ELF-1 (cell line): ENCODE data around the gene SDSL.
A peak's percentile ranks its signal among the peaks of the same experiment; 100 is the strongest.

Experiments used
- DNase-seq: peaks from one replicate; pipeline ENCODE4 v3.0.0-alpha.2; 2016; ENCODE audit warnings: low read depth, low spot score

The SDSL gene

DNA sequence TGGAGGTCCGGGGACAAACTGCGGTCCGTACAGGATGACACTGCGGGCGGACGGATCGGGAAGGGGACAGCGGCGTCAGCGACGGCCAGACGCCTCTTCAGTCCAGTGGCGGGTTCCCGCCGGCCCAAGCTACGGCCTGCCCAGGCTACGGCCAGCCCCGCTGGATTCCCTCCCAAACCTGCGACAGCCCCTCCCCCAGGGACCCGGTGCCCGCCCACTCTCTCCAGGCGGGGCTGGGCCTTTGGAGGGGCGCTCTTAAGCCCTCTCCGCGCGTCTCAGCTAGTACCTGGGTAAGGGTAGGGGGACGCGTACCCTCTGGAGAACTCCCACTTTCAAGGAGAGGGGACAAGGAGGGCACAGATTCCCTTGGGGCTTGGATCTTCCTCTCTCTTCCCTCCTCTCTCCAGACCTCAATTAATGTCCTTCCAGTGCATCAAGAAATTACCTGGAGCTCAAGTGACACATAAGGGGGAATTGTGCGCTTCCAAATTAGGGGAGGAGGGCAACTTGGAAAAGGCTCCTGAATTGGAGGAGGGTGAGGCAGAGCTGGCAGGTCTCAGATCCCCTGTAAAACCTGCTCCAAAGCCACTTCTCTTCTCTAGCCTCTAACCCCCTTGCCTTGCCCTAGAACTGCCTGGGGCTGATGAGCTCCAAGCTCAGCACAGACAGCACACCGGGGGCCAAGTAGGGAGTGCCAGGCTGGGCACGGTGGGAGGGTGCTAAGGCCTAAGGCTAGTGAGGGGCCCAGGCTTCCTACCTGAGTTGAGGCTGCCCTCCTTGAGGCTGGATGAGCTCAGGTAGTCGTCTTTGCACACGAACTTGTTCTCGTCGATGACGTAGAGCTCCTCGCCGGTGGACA, 46.4 kb downstream of the SDSL start:
- DNase-seq: peak; percentile 64

DNA sequence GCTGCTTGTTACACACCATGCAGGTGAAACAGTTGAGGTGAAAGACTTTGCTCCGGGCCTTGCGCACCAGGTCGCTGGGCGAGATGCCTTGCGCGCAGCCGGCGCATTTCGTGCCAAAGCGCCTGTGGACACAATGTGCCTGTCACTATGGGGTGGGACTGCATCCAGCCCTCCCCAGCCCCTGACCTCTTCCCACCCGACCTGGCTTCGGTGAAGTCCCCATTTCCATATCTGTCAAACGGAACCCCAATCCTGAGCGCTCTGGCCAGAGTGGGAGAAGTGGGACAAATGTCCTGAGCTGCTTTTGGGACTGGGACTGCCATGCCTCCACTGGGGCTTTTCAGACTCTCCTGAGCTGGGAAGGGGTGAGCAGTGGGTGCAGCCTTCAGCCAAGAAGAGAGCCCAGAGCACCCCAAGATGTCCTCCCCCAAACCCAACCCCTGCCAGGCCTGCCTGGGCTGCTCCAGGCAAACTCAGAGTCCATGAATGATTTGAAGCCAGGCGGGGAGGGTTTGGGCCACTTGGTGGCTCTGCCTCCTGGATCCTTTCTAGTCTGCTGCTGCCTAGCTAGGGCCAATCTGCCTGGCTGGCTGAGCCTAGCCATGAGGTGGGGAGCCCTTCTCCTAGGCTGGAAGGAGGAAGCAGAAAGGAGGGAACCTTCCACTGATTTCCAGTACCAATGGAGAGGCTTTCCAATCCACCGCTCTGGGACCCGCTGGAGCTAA, 47.2 kb downstream of the SDSL start:
- DNase-seq: no peak

DNA sequence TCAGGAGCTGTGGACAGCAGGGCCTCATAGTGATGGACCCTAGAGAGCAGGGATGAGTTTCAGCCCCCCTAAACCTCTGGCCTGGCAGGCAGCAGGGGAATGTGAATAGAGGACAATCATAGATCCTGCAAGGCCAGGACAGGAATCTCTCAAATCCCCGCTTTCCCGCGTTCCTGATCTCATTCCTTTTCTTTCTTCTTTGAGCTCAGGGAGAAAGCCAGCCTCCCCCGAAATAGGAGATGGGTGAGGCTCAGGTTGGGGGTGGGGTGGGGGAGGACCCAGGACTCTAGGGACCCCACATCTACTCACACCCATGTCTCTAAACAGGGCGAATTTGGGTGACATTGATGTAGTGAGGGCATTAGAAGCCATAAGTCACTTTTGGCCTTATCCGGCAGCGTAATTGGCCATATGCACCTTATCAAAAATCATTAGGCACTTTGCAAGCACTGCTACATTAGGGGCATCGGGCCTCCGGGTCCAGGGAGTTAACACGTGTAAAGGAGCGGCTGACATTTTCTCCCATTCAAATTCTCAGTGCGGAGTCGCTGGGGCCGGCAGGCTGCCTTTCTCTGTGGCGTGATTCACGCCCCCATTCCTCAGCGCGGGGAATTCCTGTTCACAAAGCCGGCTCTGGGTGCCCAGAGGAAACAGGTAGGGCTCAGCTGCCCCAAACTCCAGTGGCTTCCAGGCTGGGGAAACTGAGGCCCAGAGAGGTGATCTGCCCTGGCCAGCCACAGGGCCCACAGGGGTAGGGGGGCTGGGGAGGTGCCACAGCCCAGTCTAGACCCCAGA, 48.0 kb downstream of the SDSL start:
- DNase-seq: no peak

DNA sequence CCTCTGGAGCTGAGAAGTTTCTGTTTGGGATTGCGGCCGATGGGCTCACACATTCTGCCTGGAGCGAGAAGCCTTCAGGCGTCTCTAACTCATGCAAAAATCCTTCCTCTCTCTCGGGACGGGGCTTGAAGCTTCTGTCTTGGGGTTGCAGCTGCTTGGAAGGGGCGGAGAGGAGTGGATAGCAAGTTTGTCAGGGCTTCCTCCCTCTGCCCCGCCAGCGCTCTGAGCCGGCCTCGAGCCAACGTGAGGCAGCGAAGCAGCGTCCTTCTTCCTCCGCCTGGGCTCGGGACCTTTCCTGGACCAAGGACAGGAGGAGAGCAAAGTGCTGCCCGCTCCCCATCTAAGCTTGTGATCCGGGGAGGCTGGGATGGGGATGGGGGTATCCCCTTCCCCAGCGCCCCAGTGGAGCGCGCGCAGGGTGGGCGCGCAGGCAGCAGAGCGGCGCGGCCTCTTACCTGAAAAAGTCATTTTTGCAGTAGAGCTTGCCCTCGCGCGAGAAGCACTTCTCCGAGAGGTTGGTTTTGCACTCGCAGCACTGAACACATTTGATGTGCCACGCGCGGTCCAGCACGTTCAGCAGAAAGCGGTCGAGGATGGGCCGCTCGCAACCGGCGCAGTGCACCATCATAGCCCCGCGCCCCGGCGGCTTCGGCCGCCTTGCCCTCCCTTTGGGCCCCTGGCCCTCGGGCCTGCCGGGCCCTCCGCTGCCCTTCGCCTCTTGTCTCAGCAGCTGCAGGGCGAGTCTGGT, 48.9 kb downstream of the SDSL start:
- peak; percentile 65 for DNase-seq

DNA sequence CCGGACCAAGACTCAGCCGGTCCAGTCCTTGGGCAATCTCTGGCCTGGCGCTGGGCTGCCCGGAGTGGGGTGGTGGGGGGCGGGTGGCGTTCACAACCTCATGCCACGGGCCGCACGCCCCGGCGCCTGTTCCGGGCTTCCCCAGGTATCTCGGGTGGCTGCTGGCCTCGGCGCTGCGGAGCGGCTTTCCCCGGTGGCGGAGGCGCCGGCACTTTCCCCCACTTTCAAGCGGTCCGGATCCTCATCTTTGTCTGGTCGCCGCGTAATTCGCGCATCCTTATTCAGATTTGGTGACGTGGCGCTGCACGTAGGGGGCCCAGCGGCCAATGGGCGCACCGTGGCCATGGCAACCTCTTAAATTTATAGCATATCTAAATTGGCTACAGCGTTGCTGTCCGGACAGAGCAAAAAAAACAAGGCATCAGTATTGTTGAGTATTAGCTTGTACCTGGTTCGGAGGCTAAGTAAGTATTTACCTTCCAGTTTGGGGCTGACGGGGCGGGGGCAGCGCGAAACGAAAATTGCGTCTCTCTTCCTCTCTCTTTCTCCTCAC, 49.5 kb downstream of the SDSL start, which contains the start of gene LHX5:
LHX5 (minus strand) TSS at position 253 of the 553 bp plus-strand sequence. CDS start 373 bp downstream, outside the sequence.
- peak; percentile 52 for DNase-seq

DNA sequence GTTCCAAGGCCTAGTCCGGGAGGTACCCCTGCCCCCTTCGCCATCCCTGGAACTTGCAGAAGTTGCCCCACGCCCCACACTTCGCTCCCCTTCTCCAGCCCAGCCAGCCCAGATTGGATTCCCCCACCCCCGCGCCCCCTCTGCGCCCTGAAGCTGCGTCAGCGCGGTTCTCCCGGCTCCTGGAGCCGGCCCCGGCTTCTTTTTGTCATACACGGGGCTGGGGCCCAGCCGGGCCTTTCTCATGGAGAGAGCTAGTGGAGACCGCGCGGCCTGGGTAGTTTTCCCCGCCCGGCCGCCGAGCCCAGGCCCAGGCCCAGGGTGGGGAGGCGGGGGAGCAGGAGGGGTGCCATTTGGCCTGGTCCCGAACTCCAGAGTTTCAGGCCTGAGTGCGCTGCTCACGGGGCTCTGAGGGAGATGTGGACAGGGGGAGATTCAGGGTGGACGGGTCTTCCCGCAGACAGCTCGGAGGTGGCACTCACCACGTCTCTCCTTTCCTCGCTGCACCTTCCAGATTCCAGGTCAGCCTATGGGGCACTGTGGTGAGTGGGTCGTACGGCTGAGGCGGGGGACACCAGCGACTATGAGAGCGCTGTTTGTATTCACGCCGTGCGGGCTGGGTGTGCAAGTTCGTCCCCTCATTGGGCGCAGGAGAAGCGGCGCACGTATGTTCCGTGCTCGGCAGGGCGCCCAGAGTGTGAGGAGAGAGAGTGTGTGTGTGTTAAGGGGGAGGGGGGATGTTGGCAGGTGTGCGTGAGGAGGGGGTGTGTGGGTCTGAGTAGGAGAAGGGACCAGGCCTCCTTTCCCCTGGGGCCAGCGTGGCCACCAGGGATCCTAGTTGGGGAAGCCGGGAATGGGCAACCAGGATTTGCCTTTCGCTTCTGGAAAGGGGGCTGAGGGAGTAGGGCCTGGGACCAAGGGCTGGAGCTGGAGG, 50.3 kb downstream of the SDSL start:
- no peak for DNase-seq

DNA sequence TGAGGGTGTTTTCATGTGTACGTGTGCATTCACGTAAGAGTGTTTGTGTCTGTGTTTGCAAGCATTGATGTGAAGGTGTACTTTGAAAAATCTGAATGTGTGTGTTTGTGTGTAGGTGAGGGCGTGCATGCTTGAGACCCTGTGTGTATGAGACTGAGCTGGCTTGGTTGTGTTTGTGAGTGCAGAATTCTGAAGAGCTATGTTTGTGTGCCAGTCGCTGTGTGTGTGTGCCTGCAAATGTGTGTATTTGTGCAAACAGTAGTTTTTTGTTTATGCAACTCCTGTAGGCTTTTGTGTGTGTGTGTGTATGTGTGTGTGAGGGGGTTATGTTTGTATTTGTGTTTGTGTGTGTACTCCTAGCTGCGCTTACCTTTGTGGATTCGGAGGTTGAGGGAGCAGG, 51.2 kb downstream of the SDSL start:
- DNase-seq: no peak

DNA sequence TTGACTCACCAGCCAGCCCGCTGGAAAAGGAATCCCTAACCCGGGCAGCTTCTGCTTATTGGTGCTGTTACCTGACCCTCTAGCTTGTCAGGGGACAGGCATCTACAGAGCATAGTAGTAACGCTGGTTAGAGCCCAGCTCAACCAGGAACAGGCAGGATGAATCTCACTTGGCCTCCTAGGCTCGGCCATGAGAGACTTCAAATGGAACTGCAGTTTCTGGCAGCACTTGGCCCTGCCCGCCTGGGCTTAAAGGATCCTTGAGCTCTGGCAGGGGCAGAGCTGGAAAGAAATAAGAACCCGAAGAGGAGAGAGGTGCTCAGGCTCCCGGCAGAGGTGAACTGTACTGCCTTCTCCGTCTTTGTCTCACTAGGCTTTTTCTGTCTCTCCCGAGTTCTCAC, 51.8 kb downstream of the SDSL start:
- DNase-seq: peak; percentile 71

DNA sequence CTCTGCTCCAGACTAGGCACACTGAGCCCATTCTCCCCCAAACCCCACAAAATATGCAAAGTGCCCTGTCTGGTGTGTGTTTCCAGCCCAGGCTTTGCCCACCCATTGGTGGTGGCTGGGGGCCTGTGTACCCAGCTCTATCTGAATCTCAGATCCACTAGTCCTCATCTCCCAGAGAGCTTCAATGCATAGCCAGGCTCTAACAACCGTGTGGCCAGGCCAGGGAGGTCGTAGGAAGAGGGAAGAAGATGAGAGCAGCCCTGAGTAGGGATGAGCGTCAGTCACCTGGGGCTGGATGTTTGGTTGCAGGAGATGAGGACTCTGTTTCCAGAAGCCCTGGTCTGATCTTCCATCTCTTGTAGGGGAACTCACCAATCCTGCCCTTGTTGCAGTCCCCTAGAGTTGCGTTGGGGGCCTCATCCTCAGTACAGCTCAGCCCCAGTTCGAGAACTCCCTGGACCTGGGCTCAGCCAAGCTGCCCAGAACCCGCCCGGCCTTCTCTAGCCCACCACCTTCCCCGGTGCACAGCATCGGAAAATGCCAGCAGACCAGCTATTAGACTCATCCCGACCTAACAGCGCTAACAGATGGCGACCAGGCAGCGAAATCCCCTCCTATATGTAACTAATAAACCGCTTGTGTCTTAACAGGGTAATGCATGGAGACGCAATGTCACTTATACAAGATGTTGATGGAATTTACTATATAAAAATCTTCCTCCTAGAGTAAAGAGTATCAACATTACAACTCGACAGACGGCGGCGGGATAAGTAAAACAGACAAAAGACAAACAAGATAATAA, 52.7 kb downstream of the SDSL start:
- no peak for DNase-seq

DNA sequence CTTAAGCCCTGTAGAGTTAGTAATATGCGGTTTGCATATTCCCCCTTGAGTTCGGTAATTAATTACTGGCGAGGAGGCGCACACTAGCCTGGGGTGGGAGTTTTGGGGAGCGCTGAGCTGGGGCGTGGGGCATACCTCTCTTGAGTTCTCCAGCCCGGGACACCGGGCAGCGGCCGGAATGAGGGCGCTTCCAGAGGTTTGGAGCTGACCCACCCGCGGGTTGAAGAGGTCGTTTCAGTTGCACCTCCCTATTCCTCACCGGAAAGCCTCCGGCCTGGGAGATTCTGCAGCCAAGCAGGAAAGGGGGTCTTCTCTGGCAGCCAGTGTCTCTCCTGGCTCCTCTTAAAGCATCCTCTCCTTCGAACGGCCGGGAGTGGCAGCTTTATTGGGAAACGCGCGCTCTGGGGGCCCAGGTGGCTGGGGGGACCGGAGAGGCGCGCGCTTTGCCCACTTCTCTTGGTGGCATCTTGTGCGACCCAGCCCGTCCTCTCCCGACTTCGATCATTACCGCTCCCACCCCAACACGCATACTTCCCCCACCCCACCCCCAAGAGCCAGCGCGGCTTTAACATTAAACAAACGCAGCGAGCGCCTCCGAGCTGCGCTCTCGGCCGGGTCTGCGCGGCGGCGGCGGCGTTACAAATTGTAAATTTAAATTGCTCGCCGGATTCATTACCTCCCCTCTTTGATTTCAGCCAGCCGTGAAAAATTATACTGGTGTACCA, 53.4 kb downstream of the SDSL start:
- DNase-seq: no peak

DNA sequence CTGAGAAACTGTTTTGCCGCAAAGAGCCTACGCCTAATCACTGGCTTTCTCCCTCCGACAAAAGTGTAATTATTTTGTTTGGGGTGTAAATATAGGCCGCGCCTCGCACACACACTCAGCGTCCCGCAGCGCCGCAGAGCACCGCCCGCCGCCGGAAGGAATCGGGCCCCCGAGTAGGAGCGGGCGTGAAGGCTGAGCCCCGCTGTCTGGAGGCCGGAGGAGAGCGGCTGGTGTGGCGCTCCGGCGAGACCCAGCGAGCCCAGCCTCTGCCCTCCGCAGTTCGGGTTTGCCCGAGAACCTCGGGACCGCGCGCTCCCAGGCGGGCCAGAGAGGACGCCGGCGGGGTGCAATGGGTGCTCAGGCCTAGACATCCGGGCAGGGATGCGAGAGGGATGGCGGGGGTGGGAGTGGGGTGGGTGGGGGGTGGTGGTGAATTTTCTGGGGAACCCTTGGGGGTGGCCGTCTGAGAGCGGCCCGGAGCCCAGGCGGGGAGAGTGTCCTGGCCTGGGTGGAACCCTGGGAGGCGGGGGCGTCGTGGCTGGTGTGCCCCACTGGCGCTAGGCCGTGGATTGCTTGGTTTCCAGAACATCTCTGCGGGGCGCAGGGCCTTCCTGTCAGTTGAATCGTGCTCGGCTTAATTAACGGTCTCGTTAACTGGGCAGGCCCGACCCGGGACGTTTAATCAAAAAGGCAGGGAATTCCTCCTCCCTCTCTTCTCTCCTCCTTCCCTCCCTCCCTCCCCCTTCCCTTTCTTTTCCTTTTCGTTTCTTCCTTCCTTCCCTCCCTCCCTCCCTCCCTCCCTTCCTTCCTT, 54.2 kb downstream of the SDSL start:
- DNase-seq: peak; percentile 57

DNA sequence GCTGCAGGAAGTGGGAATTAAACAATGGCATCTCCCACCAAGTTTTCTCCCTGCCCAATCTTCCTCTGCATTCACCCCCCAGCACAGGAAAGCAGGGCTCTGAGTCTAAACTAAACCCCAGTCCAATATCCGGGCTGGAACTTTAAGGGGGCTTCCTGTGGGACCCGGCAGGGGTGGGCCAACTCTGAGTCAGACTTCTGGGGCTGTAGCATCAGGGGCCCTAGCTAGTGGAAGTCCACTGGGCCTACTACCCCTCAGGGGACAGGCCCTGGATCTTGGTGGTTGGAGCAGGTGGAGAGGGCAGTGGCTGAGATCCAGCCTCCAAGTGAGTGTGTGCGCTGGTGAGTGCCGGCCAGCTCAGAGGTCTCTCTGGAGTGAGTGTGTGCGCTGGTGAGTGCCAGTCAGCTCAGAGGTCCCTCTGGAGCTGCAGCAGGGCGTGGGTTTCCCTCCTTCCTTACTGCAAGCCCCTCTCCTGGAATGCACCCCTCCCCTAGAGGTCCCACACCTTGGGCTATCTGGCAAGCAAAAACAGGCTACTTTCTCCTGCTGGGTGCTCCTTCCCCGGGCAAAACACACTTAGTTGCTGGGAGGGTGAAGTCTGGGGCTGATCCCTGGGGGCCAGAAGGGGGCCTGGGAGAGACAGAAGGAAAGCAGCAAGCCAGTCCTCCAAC, 55.1 kb downstream of the SDSL start:
- DNase-seq: peak; percentile 75

DNA sequence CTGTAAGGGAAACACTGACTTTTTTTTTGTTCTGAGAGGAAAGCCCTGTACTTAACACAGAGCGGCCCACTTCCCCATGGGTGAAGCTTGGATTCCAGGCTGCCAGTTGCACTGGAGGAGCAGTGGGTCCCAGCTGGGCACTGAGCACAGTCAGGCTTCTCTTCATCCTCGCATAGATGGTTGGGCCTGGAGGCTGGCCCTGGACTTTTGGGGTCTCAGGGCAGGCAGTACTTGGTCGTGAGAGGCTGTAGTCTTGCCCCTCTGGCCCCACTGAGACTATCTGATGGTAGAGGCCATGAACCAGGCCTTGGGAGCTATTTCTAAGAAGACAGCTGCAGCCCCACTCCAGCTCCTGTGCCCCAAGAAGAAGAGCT, 55.6 kb downstream of the SDSL start:
- no peak for DNase-seq

DNA sequence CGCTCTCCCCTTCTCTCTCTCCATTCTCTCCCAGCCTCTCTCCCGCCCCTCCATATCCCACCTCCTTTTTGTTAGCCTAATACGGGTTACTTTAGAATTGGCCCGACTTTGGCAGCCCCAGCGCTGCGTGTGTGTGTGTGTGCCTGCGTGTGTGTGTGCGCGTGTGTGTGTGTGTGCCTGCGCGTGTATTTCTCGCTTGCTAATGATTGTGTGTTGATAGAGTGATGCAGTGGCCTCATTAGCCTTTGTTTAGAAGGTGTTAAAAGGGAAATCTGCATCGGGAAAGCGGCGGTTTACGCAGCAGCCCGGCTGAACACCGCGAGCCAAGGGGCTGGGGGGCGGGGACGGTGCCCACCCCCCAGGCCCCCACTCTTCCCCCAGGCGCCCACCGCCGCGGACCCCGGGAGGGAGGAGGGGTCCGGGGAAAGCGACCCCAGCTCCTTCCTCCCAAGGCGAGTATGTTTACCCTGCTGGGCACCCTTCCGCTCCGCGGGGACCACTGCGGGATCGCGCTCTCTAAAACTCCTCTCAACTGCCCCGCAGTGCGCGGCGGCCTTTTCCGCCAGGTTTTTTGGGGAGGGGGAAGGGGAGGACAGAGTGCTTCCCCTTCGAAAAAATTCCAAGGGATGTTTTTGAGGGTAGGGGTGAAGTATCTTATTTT, 56.3 kb downstream of the SDSL start:
- peak; percentile 35 for DNase-seq

DNA sequence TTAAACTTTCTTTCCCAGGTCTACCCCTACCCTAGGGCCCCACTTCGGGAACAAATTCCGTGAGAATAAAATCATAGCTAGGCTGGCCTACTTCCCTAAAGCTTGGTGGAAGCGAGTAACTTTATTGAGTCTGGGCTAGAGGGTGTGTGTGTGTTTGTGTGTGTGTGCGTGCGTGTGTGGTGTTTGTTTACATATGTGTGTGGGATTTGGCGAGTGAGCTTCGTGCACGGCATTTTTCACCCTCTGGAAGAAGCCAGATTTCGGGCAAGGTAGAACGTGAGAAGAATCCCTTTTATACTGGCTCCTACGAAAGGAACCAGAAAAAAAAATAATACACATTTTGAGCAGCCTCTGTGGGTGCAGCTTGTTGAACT, 57.0 kb downstream of the SDSL start:
- DNase-seq: no peak

DNA sequence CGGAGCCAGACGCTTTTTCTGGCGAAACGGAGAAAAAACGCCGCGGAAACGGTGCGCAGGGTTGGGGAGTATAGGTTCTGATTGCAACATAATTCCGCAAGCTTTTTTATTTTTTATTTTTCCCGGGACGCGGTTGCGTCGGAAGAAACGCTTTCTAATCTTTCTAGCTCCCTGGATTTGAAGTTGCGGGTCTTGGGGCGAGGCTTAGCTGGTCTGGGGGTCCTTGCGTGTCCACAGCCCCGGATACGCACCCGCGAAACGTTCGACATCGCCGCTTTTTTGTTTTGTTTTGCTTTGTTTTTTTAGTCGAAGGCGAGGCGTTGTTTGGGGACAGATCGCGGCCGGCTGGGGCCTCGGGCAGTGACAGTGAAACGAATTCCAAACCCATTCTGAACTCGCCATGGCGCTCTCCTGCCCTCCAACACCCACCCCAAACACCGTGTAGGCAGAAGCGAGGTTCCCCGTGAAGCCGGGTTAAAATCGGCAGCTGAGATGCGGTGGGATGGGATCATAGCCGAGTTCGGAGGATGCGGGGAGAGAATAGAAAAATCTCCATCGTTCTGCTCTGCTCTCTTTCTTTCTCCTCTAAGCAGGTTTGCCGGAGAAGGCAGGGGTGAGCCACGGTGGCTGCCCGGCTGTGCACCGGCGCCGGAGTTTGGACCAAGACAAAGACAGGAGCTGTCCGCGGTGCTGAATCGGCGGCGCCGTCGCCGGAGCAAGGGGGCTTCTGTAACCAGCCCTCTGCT, 57.6 kb downstream of the SDSL start:
- peak; percentile 91 for DNase-seq
